ENCODE measurements around the gene CDH4.

The CDH4 gene

DNA sequence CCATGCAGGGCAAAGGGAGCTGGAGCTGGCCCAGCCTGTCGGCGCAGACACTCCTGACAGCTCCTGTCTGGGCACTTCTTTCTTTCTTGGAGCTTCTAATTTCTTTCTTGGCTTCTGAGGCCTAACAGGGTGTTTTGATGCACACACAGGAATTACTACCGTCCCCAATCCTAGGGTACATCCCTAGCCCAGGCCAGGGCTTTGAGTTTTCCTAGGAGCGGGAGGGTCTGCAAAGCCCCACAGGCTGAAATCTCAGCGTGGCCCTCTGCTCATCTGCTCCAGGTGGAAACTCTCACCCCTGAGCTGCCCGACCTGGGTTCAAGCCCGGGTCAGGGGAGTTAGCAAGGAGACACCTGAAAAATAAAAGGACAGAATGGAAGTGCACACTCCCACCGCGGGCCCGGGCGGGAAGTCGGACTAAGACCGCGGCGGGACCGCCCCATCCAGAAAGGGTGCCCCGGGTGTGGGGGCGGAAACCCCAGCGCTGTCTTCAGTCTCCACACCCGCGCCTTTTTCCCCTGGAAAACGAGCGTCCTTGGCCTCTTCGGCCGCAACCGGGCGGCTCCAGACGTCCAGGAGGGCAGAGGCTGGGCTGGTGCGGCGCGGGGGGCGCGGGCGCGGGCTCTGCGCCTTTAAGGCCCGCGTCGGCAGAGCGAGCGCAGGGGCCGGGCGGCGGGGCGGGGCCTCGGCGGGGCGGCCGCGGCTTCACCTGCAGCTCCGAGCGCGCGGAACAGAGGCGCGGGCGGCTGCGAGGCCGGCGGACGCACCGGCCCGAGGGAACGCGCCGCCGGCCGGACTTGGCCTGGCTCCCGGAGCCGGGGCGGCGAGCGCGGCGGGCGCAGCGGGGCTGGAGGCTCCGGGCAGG is at the start of gene CDH4:
TSS of gene CDH4 (plus strand) at position 733 of the 865 bp plus-strand sequence.
- no peak for DNase-seq (ENCODE audit: low read depth, low spot score)

DNA sequence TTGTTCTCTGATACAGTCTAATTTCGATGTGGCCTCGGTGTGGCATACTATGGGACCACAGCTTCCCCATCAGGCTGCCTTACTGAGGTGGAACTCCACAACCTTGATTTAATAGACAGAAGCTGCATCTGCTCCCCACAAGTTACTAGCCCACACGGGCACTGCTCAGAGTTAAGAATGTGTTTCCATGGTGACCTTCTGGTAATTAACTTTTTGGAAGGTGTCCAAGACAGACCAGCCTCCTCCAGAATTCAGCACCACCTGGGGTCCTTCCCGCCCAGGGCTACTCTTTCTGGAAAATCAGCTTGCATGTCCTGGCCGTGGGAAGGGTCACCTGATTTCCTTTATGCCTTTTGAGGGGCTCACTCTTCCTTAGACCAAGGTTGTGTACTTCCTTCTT is 48.7 kb upstream of the CDH4 start:
- no peak for DNase-seq (ENCODE audit: low read depth, low spot score)

- DNase-seq (ENCODE audit: low read depth, low spot score) = no peak
Observed at GRCh38 chr20:61204206-61204605, 47.9 kb upstream of the CDH4 start.

GRCh38 chr20:61205769-61206168 is 46.3 kb upstream of the CDH4 start:
- no peak for DNase-seq (ENCODE audit: low read depth, low spot score)

- DNase-seq (ENCODE audit: low read depth, low spot score) = no peak
Observed at GRCh38 chr20:61210862-61211261, 41.2 kb upstream of the CDH4 start.

- DNase-seq (ENCODE audit: low read depth, low spot score) = no peak
Observed at GRCh38 chr20:61217848-61218247, 34.2 kb upstream of the CDH4 start.

DNA sequence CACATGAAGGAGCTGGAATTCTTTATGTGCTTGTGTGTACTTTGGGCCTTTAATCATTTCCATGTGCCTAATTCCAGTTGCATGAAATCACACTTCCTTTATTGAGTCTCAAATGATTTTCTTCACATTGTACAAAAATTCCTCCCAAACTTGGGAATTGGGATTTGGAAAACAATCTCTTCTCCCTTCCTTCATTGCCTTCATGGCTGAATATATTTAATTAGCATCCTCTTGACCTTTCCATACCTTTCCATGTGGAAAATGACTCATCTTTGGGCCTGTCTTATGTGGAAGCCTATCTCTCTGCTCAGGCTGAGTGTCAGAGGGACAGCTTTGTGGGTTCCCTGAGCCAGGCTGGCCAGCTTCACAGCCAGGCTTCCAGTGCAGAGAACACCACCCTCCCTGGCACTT is 33.0 kb upstream of the CDH4 start:
- no peak for DNase-seq (ENCODE audit: low read depth, low spot score)

DNA sequence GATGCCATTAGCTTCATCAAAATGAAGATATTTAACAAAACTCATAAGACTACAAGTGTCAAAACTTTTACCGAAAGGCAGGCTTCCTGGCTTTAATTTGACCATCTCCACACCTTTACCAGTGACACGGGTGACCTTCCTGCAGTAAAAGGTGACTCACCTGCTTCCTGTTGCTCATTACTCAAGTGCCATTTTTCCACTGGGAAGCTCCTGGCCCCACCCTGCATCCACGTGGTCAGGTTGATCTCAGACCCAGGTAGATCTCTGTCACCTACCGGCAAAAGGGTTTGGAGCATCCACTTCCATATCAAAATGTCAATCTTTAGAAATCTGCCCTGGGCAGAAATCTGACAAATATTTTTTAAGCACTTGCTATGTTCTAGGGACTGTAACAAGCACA is 31.9 kb upstream of the CDH4 start:
- DNase-seq (ENCODE audit: low read depth, low spot score) = no peak

GRCh38 chr20:61220626-61221325 is 31.3 kb upstream of the CDH4 start:
- DNase-seq (ENCODE audit: low read depth, low spot score) = no peak

GRCh38 chr20:61222699-61223098 is 29.4 kb upstream of the CDH4 start:
- no peak for DNase-seq (ENCODE audit: low read depth, low spot score)

DNA sequence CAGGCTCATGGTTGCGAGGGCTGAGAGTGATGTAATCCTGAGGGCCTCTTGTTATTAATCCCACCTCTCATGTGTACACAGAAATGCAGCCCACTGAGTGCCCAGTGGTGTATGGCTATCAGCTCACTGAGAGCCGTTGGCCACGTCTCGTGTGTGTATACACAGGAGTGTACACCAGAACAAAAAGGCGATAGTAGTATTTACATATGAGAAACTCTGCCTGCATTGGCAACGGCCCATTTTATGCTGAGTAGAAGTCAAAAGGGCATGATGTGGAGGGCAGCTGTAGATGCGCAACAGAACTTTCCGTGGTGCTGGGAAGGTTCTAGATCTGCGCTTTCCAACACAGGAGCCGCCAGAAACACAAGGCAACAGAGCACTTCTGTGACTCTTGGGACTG is 28.9 kb upstream of the CDH4 start:
- no peak for DNase-seq (ENCODE audit: low read depth, low spot score)

GRCh38 chr20:61230166-61230565 is 21.9 kb upstream of the CDH4 start:
- no peak for DNase-seq (ENCODE audit: low read depth, low spot score)

GRCh38 chr20:61233590-61233989 is 18.5 kb upstream of the CDH4 start:
- no peak for DNase-seq (ENCODE audit: low read depth, low spot score)

GRCh38 chr20:61234224-61234890 is 17.7 kb upstream of the CDH4 start:
- DNase-seq (ENCODE audit: low read depth, low spot score) = no peak

- no peak for DNase-seq (ENCODE audit: low read depth, low spot score)
Observed at GRCh38 chr20:61236713-61237112, 15.3 kb upstream of the CDH4 start.

GRCh38 chr20:61238813-61239212 is 13.2 kb upstream of the CDH4 start:
- no peak for DNase-seq (ENCODE audit: low read depth, low spot score)

DNA sequence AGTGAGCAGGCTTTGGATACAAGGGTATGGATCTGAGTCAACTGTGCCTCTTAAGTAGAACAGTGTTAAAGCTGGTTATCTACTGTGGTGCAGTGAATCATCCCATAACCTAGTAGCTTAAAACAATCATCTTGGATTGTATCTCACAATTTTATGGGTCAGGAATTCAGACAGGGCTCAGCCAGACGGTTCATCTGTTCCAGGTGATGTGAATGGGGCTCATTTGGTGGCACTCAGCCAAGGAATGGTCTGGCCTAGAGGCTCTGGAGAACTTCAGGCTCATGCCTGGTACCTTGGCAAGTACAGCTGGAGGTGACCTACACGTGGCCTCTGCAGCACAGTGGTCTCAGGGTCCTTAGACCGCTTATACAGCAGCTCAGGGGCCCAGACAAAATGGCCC is 11.2 kb upstream of the CDH4 start:
- DNase-seq (ENCODE audit: low read depth, low spot score) = no peak

DNA sequence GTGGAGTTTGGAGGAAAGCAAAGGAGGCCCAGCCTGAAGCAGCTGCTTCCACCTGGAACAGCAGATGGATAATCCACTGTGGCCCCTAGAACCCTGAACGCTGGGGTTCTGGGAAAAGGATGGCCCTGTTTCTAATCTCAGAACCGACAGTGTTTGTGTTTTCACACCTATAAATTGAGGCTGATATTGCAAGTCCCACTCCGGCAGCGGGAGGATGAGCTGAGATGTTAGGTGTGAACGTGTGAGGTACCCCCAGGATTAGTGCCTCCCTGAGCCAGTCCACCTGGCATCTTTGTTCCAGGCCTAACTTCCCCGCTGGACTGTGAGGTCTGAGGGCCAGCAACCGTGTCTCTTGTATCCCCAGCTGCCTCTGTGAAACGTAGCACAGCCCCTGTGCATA is 7.8 kb upstream of the CDH4 start:
- no peak for DNase-seq (ENCODE audit: low read depth, low spot score)

GRCh38 chr20:61246269-61246668 is 5.8 kb upstream of the CDH4 start:
- no peak for DNase-seq (ENCODE audit: low read depth, low spot score)

DNA sequence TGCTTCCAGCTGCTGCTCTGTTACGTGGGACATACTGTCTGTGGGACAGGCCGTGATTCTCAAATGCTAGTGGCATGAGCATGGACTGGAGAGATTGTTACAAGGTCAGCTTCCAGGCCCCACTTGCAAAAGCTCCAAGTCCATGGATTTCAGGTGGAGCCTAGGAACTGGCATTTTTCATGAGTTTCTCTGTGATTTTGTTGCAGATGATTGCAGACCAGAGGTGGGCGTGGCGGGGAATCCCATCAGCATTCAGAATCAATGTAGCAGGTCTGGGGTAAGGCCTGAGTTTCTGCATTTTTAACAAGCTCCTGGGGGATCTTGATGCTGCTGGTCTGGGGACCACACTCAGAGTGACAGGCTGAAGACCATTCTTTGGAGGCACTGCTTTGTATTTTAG is 2.4 kb upstream of the CDH4 start:
- no peak for DNase-seq (ENCODE audit: low read depth, low spot score)

GRCh38 chr20:61252601-61253263 is 671 bp downstream of the CDH4 start:
- DNase-seq (ENCODE audit: low read depth, low spot score) = no peak

DNA sequence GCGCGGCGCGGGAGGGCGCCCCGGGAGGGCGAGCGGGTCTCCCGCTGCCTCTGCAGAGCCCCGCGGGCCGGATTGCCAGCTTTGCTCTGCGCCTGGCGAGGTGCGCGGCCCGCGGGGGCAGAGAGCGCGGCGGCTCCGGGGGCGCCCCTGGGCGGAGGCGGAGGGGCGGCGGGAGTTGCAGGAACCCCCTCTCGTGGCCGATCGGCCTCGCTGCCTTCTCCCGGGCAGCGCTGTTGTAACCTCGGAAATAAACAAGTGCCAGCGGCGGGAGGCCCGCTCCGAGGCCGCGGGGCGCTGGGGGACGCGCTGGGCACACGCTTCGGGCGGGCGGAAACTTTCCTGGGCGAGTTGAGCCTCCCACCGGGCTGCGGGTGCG is 1.2 kb downstream of the CDH4 start:
- no peak for DNase-seq (ENCODE audit: low read depth, low spot score)
